Ishikawa (cell line): Measurements from ENCODE around the gene RNF223.

Experiments used
- CEBPB ChIP-seq: IDR thresholded peaks from 2 replicates; pipeline ENCODE4 v1.6.1; 2012
- CREB1 ChIP-seq: IDR thresholded peaks from 2 replicates; pipeline ENCODE4 v1.6.1; 2012; ENCODE audit warnings: low read depth
- EGR1 ChIP-seq: IDR thresholded peaks from 2 replicates; pipeline ENCODE4 v1.6.1; 2012
- EP300 ChIP-seq: IDR thresholded peaks from 2 replicates; pipeline ENCODE4 v1.6.1; 2012; ENCODE audit warnings: borderline replicate concordance
- FOXM1 ChIP-seq: IDR thresholded peaks from 2 replicates; pipeline ENCODE4 v1.6.1; 2012; ENCODE audit warnings: low read depth, borderline replicate concordance
- MAX ChIP-seq: IDR thresholded peaks from 2 replicates; pipeline ENCODE4 v1.6.1; 2012
- NFIC ChIP-seq: IDR thresholded peaks from 2 replicates; pipeline ENCODE4 v1.6.1; 2012
- RAD21 ChIP-seq: IDR thresholded peaks from 2 replicates; pipeline ENCODE4 v1.6.1; 2012; ENCODE audit warnings: low read depth
- REST ChIP-seq: IDR thresholded peaks from 2 replicates; pipeline ENCODE4 v1.6.1; 2012; ENCODE audit warnings: low read depth, mild to moderate bottlenecking
- TAF1 ChIP-seq: IDR thresholded peaks from 2 replicates; pipeline ENCODE4 v1.6.1; 2012; ENCODE audit warnings: low read depth, mild to moderate bottlenecking
- TCF12 ChIP-seq: IDR thresholded peaks from 2 replicates; pipeline ENCODE4 v1.6.1; 2012; ENCODE audit warnings: low read depth
- TEAD4 ChIP-seq: IDR thresholded peaks from 2 replicates; pipeline ENCODE4 v1.6.1; 2012
- USF1 ChIP-seq: IDR thresholded peaks from 2 replicates; pipeline ENCODE4 v1.6.1; 2012
- YY1 ChIP-seq: IDR thresholded peaks from 2 replicates; pipeline ENCODE4 v1.6.1; 2012; ENCODE audit warnings: low read depth
- ZBTB7A ChIP-seq: IDR thresholded peaks from 2 replicates; pipeline ENCODE4 v1.6.1; 2012; ENCODE audit warnings: low read depth

Gene RNF223

GRCh38 chr1:1054971-1055370 lies 19.1 kb downstream of the RNF223 start:
- TF ChIP-seq EP300, result no peak
- no peak for TF ChIP-seq USF1
- no peak for TF ChIP-seq TCF12
- no peak for TF ChIP-seq TEAD4
- TF ChIP-seq ZBTB7A, result no peak
- no peak for TF ChIP-seq REST
- no peak for TF ChIP-seq CEBPB
- no peak for TF ChIP-seq MAX
- TF ChIP-seq RAD21, result no peak
- no peak for TF ChIP-seq YY1
- no peak for TF ChIP-seq CREB1
- no peak for TF ChIP-seq EGR1
- TF ChIP-seq TAF1, result no peak
- TF ChIP-seq NFIC, result no peak
- TF ChIP-seq FOXM1, result no peak

GRCh38 chr1:1054099-1054700 lies 19.9 kb downstream of the RNF223 start:
- TF ChIP-seq YY1, result no peak
- no peak for TF ChIP-seq MAX
- no peak for TF ChIP-seq CREB1
- no peak for TF ChIP-seq TCF12
- no peak for TF ChIP-seq EGR1
- no peak for TF ChIP-seq USF1
- no peak for TF ChIP-seq FOXM1
- TF ChIP-seq REST, result no peak

GRCh38 chr1:1053682-1054081 lies 20.4 kb downstream of the RNF223 start:
- no peak for TF ChIP-seq CEBPB
- no peak for TF ChIP-seq TCF12
- no peak for TF ChIP-seq USF1
- TF ChIP-seq REST, result no peak
- no peak for TF ChIP-seq NFIC
- no peak for TF ChIP-seq TEAD4
- TF ChIP-seq CREB1, result no peak
- no peak for TF ChIP-seq EP300
- no peak for TF ChIP-seq RAD21
- no peak for TF ChIP-seq FOXM1
- TF ChIP-seq EGR1, result no peak
- no peak for TF ChIP-seq TAF1
- TF ChIP-seq YY1, result no peak
- TF ChIP-seq MAX, result no peak
- TF ChIP-seq ZBTB7A, result no peak

- no peak for TF ChIP-seq USF1
Observed at GRCh38 chr1:1053022-1053421, 21.1 kb downstream of the RNF223 start.
